IPS-11a (cell line): Measurements from ENCODE around the gene POU4F3.

ENCODE experiments used
- H3K4me3 ChIP-seq: one replicate; pipeline ENCODE4 v1.5.1; 2013; ENCODE audit warnings: low read depth, low read length, control low read depth

Gene POU4F3

DNA sequence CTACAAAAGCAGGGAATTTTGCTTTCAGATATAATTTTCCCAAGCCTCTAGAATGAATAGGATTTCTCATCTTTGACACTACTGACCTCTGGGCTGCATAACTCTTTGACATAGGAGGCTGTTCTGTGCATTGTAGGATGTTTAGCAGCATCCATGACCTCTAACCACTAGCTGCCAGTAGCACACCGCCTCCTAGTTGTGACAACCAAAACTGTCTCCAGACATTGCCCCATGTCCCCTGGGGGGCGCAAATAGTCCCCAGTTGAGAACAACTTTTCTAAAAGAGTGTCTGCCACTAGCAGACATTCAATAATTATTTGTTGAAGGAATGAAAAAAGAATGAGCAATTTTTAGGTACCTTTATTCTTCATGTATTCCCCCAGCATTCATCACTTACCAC is 51.8 kb downstream of the POU4F3 start:
- H3K4me3 ChIP-seq = no peak overlapping the region
